NCI-H2029 treated with DMSO at 0.1 percent for 48 hours (cell line): Measurements from ENCODE around the gene CALML3.

Experiments used
- DNase-seq: peaks from one replicate; lab custom pipeline; 2025; lab: John Stamatoyannopoulos, UW

The CALML3 gene

DNA sequence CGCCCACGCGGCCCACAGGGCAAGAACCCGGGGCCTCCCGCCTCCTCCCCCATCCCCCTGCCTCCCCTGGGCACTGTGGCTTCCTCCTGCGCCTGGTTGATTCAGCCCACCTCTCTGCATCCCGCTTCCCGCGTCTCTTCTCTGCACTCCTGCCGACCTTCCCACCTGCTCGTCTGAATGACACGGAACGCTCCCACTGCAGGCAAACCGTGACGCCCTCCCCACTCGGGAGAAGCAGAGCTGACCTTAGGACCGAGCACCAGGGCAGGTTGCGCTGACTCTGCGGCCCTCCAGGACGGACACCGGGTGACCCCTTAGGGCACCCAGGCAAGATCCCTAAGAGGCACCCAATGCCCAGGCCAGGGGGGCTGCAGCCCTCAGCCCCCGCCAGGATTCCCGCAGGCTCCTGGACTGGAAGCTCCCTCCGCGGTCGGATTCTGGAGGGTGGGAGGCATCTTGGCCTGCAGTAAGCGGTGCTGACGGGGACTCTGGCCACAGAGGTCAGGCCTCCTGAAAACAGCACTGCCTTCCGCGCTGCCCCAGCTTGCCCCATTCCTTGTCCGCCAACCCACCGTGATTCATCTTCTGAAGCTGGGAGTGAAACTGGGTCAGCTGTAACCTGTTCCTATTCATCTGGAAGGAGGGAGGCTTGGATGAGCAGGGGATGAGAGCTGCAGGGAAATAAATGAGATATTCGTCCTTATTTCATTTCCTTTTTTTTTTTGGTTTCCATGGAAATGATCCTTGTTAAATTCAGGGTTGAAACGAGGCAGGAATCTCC is 990 bp downstream of the CALML3 start:
- no peak for DNase-seq

DNA sequence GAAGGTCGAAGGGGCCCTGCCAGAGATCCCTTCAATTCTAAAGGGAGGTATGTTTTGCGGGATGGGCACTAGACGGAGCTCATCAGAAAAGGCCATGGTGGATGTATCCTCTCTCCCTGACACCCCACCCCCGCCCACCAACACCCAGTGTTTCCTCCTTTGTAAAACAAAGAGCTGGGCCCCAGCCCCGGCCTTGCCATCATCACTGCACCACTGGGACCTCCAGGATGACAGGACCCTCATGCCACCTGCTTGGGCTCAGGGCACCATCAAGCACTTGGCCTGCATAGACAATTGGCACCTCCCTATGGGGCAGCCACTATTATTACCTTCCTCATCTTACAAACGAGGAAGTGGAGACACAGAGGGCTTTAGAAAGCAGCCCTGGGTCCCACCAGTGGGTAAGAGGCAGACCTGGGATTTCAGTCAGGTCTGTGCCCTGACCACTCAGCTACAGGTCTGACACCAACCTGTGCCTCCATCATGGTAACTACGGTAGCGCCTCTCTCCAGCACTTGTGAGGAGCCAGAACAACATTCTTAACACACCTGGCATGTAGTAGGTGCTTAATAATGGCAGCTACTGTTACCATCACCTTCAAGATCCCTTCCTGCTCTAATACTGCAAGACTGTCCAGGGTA is 2.0 kb downstream of the CALML3 start:
- no peak for DNase-seq

DNA sequence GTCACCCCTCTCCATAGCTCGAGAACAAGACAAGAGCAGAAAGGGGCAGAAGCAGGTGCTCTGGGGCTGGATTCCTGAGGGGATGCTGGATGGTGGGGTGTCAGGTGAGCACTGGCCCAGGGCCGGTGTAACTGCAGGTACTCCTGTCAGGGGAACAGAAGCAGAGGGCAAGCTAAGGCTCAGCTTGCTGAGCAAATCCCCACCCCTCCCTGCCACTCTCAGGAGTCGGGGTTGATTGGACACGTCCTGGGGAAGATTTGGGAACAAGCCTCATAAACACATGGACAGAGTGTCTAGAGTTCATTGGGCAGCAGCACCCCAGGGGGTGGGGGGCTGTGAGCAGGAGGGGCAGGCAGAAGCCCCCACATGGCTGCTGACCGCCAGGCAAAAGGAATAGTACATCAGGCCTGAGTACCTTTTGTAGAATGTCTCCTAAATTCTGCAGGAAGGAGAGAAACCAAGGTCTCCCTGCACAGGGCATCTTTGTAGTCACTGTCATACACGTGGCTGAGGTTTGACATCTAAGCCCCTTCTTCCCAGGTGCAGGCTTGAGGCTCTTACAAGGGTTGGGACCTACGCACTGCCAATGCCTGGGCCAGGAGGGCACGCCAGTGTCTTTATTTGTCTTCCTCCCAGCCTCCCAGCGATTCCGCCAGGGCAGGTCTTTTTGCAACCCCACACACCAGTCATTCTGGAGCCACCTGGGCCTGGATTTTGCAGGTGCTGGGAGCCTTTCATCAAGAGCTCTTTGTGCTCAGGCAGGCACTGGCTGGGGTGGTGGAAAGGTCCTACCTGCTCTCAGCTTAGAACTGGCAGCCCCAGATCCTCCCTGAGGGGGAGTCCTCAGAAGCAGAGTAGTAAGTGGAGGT is 2.8 kb downstream of the CALML3 start:
- DNase-seq: no peak

DNA sequence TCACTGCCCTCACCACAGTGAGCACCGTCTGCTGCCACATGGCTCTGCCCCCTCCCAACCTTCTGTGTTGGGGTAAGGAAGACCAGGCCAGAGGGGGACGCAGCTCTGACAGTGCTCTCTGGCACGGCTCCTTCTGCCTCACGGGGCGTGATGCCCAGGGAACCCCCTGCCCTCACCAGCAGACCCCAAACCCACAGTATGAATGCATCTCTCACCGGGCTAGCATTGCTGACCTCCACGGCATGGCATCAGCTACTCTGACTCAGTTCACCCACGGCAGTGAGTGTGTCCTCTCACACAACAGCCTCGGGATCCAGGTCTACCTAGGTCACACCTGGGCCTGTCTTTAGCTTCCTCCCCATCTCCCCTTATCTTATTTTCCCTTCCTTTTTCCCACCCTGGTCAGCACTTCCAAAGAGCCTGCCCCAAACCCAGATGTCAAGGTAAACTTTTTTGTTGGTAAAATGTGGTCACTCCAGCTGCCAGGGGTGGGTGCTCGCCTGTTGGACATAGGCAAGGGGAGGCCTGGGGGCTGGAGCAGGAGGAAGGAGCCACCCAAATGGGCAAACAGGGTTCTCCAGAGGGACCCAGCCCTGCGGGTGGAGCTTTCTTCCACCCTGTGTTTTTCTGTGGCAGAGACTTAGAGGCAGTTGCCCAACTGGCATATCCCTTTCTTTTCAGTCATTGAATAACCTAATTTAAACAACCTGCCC is 4.4 kb downstream of the CALML3 start:
- no peak for DNase-seq

DNA sequence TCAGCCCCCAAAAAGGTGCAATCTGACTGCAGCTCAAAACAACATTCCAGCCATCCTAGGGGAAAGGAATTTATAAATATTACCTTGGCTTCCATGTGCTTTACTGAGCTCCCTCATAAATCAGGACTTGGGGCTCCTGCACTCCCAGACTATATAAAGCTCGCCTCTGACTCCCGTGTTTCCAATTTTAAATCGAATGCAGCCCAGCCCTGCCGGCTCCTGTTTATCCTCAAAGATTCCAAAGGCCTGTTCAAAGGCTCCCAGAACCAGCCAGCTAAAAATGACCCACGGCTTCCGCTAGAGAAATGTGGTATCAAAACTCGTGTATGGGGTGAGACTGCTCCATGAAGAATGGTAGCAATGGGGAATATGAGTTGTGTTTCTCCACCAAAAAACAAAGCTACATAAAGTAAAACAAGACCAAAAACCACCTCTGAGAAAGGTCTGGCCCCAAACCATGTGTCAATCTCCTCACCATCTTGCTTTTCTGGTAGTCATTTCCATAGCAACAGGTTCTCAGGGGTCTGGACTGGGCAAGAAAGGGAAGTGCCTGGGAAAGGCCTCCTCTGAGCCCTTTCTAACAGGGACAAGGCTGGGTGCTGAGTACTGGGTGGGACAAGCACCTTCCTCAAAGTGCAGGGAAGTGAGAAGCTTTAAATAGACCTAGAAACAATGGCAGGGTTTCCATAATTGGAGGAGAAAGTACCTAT is 5.1 kb downstream of the CALML3 start:
- DNase-seq: no peak

DNA sequence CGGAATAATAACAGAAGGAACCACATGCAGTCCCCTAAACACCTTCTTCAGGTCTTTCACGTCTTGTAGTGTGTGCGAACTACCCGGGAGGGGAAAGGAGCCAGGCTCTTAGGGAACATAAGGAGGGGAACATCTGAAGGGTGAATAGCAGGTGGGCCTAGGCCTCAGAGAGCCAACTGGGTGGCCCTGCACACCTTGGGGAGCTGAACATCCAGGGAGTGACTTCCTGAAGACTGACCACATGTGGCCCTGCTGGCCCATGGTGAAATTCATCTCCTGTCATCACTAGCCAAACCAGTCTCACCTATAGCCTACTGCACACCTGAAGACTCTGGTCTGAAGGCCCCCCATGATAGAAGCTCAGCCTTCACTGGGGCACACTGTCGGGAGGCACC is 5.6 kb downstream of the CALML3 start:
- DNase-seq: no peak

DNA sequence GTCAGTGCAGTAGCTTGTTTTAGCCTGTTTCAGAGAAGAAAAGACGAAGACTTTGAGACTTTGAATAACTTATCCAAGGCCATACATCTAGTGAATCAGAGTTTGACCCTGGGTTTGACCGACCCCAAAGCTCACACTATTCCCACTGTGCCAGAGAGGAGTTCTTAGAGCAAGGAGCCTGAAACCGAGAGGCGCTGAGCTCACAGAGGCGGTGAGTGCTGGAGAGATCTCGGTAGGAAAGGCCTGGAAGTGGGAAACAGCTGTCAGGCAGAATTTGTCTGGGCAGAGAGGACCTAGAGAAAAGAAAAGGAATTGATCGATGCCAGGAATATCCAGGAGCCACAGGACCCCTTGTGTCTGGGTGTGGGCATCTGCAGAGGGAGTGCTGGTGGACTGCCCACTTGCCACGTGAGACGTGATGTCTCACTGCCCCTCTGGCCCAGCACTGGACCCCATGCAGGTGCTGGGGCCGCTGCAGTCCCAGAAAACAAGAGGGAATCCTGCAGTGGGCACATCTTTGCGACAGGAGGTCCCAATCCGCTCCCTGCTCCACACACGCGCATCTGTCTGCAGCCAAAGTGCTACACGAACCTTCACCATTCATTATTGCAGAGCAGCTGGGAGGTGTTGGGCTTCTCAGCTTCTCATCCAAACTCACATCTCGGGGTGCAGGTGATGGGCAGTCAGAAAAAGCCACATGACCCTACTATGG is 6.2 kb downstream of the CALML3 start:
- DNase-seq: no peak

DNA sequence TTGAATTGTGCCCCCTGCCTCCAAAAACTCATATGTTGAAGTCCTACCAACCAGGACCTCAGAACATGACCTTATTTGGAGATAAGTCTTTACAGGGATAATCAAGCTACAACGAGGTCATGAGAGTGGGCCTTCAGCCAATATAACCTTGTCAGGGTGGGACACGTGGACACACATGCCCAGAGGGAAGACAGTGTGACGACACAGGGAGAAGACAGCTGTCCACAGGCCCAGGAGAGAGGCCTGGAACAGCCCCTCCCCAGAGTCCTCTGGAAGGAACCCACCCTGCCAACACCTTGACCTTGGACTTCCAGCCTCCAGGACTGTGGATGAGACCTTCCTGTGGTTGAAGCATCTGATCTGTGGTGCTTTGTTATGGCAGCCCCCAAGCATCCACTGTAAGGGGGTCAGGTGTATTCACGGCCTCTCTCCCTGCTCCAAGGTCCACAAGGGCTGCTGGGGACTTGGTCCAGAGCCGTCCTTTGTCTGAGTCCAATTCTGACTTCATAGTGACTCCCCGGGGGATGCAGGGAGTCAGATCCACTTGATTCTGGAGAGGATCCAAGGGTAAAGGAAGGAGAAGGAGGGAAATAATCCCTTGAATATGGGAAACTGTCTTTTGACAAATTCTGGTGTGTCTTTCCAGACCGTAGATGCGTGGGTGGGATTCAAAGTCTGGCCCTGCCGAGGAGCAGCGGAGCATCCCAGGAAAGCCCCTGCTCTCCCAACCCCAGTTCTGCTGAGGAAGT is 7.0 kb downstream of the CALML3 start:
- DNase-seq: no peak

DNA sequence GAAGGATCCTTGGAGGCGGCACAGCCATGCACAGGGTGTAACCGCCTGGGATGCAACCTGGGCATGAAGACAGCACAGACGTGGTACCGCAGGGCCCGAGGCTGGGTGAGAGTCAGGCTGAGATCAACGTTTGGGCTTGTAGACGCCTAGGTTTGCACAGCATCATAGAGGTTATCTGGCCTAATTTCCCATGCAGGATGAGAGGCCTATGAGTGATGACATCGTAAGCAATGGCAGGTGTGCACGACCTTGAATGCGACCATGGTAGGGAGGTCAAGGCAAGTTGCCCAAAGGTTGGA is 7.5 kb downstream of the CALML3 start:
- DNase-seq: no peak

DNA sequence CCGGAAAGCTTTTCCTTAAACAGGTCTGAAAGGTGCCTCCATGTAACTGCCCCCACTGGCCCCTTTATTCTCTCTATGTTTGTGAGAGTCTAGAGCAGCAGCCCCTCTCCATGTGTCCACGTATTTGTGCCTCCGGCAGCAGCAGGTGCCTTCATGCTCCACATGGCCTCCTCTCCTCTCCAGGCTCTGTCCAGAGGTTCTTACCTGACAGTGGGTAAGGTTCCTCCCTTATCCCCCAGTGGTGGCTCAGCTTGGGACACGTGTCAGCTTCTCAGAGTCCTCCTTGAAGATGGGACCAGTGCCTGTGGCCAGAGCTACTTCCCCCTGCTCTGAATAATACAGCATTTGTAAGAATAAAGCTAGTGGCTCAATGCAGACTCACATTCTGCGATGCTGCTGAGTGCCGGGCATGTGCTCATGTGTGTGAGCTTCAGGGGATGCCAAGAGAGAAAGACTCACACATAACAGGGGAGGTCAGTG is 7.9 kb downstream of the CALML3 start:
- no peak for DNase-seq

DNA sequence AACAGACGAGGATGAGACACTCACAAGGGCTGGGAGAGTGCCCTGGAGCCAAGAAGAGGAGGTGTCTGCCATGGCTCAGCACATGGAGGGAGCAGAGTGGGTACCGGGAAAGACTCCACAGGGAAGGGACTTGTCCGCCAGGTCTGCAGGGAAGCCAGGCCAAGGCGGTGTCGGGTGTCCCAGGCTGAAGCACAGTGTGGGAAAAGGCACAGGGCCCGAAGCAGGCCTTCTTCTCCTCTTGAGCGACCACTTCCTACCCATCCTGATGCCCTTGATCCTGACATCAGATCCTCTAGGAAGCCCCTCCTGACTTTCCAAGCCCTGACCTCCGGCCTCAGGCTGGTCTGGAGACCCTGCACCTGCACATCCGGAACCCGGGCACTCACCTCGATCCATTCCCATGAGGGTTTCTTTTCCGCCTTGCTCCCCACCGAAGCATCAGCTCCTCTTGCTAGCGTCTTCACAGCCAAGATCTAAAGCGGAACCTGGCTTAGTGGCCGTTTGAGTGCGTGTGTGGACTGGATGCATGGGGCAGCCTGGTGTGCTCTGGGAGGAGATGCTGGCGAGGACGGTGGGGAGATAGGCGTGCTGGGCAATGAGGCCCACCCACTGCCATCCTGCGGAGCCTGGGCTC is 8.5 kb downstream of the CALML3 start:
- DNase-seq: no peak

DNA sequence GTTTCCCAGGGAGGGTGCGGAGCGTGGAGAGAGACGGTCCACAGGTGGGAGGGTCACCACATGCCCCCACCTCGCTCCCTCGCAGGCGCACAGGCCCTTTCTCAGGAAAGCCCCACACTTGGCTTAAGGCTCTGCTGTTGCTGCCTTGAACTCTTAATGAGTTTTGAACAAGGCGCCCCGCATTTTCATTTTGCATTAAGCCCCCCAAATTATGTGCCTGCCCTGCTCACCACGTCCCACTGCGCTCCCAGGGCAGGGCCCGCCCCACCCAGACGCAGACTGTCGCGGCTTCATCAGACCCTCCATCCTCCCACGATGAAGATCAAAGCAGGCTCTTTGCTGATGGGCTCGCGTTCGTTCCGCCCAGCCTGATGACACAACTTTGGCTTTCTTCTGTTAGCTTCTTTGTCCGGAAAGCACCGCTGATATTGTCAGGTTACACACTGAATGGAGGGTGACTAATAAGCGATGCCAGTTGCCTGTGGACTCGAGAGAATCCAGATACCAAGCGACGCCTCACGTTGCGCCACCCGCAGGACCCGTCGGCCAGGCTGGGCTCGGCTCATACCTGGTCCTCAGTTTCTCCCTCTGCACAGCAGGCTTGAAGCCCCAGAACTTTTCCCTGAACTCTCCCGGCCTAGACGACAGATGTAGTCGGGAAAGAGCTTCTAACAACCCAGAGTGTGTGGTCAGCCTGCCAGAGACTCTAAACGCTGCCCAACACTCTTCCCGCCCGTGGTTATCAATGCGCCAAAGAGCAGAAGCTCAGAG is 9.5 kb downstream of the CALML3 start:
- DNase-seq: no peak

DNA sequence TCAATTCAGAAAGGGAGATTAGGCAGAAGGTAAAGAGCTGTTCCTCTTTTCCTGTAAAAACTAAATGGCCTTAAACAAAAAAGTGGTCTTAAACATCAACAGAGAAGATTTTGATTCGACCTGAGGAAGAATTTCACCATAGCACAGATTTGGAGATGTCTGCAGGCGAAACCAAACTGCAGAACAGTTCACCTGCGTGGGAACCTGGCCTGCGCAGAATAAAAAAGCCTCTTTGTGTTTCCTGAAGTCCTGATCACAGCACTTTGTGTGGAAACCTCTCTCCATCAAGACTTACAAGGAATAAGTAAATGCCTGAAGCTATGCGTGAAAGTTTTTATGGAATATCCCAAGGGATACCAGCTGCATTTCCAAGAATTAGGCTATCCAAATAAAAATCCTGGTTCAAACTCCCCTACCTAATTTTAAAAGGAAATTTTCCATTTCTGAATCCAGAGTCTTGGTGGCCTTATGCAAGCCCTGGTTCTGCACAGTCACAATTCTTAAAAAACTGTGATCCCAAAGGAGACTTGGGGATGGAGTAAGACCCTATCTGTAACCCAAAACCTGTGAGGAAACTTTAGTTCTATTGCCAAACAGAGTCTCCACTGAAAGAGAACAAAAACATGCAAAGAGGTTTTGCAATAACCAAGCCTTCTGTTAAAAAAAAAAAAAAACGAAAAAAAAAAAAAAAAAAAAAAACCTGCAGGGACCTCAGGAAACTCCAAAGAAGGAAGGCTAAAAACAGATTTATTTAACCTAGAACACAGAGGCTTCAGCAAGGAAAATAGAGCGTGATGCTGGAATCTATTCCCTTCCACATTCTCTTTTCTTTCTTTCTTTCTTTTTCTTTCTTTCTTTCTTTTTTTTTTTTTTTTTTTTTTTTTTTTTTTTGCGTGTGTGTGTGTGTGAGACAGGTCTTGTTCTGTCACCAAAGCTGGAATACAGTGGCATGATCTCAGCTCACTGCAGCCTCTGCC is 10.4 kb downstream of the CALML3 start:
- no peak for DNase-seq

DNA sequence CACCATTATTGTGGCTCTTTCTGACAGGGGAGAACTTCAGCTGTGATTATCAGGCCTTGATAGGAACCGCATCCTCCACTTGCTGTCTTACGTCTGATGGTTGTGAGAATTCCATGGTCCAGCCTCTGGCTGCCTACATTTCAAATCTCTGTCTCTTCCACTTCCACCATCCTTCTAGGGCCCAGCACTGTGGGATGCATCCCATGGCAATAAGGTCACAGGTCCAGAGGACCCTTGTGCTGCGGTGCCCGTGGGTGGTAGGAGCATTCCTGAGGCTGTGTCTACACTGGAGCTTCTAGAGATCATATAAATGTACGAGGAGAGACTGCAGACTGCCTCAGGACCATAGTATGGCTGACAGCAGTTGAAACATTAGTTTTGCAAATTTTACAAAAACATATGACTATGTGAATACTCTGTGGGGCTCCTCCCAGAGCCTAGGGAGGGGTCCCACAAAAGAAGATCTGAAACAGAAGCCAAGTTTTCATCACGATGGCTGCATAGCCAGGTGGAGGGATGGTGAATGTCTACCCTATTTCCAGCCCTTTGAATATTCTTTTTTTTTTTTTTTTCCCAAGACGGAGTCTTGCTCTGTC is 11.8 kb downstream of the CALML3 start:
- no peak for DNase-seq

DNA sequence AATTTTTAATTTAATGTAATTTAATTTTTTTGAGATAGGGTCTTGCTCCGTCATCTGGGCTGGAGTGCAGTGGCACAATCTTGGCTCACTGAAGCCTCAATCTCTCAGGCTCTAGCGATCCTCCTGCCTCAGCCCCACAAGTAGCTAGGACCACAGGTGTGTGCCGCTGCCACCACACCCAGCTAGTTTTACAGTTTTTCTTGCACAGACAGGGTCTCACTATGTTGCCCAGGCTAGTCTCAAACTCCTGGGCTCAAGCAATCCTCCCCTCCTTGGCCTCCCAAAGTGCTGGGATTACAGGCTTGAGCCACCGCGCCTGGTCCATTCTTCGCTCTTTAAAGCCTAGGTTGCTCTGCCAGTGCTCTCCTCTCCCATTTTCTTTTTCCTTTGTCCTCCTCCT is 12.9 kb downstream of the CALML3 start:
- no peak for DNase-seq

DNA sequence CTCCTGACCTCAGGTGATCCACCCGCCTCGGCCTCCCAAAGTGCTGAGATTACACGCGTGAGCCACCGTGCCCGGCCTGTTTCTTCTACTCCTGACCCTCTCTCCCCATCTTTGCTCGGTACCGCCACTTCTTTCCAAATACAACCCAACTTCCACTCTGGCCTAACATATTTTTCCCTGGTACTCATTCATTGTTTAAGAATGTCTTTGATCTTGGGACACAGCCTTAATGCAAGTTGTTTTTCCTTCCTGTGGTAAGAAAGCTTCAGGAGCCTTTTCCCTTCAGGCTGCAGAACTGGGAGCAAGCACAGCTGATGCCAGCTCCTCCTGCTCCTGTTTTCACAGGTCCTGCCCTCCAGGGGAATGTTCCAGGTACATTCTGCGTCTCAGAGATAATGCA is 13.7 kb downstream of the CALML3 start:
- DNase-seq: no peak

DNA sequence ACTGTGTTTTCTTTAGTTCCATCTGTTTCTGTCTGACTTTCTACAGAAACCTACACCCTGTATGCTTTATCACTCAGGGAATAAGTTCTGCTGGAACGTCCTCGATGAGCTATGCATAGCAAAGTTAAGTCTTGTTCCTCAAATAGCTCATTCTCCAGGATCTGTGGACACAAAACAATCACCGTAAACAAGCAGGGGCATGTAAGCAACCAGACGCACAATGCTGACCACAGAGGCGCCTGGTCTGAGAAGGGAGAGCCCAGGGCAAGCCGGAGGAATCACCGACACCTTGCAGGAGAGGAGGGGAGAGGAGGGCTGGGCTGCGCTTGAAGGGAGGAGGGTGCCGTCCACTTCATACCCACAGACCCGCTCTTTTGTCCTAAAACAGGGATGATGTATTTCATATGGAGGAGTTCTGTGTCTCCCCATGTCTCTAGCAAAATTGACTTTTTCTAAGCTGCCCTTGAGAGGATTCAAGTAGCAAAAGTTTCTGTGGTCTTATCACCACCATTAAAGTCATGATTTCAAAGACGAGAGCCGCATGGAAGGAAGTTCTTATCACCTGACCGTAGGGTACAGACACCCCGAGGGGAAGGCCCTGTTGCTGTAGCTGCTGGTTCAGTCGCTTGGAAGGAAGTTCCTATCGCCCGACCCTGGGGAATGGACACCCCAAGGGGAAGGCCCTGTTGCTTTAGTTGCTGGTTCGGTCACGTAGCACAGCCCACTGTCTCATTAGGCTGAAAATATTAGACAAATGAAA is 14.3 kb downstream of the CALML3 start:
- no peak for DNase-seq
